Thymus (tissue), 11 donors: ENCODE data around the gene NYAP2. TPM values are rescaled to one million over a fixed set of nuclear protein-coding genes. Genes with fewer than 3 reads are reported as not detected.

ENCODE experiments used
- DNase-seq, 9 donors: peaks; one replicate each; pipeline ENCODE4 v3.0.0-alpha.2; 2013; ENCODE audit warnings: low spot score in 9 of 9, low read depth in 6 of 9, missing footprints in 1 of 9
- H3K27ac ChIP-seq, 2 donors: one replicate each; pipeline ENCODE4 v1.5.1; 2013; ENCODE audit warnings: control low read depth in 1 of 2, low read depth in 1 of 2, low read length in 1 of 2, mild to moderate bottlenecking in 1 of 2, moderate library complexity in 1 of 2
- H3K27me3 ChIP-seq, 2 donors: one replicate each; pipeline ENCODE4 v1.5.1; 2013; ENCODE audit warnings: low read length in 1 of 2; ENCODE audit not compliant: control insufficient read depth in 2 of 2, insufficient read depth in 1 of 2
- H3K36me3 ChIP-seq, 2 donors: one replicate each; pipeline ENCODE4 v1.5.1; 2013; ENCODE audit warnings: low read length in 1 of 2, mild to moderate bottlenecking in 1 of 2, moderate library complexity in 1 of 2; ENCODE audit not compliant: control insufficient read depth in 2 of 2, insufficient read depth in 2 of 2
- H3K4me1 ChIP-seq, 2 donors: one replicate each; pipeline ENCODE4 v1.5.1; 2013; ENCODE audit warnings: low read length in 2 of 2; ENCODE audit not compliant: control insufficient read depth in 2 of 2, insufficient read depth in 2 of 2
- H3K4me3 ChIP-seq, 2 donors: one replicate each; pipeline ENCODE4 v1.5.1; 2013; ENCODE audit warnings: low read length in 2 of 2, control low read depth in 1 of 2, mild to moderate bottlenecking in 1 of 2
- H3K9me3 ChIP-seq, 2 donors: one replicate each; pipeline ENCODE4 v1.5.1; 2013; ENCODE audit warnings: low read length in 1 of 2, mild to moderate bottlenecking in 1 of 2; ENCODE audit not compliant: control insufficient read depth in 2 of 2, insufficient read depth in 1 of 2
- WGBS: extraction: QIAGEN DNeasy Blood & Tissue Kit; methylation state at CpG from one replicate; pipeline ENCODE4 v1.1.7; 2013; 5-methylcytosine and 5-hydroxymethylcytosine counted together
- polyA plus RNA-seq: library from polyadenylated mRNA; stranded (reverse); fragments of 200-250 nt; gene quantifications from one replicate; pipeline ENCODE4 v1.2.3, GENCODE V29; 2013
- total RNA-seq: library from RNA; stranded (reverse); fragments of 120-200 nt; gene quantifications from one replicate; pipeline ENCODE4 v1.2.4, GENCODE V29; 2013
- donor health status: healthy.

Gene NYAP2
- total and polyA plus RNA-seq, 2 donors: 0.02 to 0.05 TPM

DNA sequence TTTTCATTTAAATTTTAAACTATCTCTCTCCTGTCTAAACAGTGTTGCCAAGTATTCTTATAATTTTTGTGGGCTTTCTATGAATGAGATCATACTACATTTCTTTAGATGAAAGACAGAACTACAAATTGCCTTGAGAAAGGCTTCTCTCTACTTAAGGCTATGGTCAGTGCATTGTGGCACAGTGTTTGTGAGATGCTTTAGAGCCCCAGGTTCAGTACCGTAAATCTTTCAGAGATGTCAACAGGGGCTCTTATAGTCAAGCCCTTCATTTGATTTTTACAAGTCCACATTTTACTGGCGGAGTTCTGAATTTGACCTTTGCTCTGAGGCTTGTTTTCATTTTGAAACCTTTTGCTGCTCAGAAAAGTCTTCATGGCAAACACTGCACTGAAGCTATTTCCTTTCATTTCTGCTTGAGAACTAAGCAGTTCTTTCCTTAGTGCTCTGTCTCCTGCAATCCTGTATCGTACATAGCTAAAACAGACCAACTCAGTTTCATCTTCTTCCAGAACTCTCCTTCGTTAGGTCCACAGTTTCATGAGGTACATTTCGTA lies 175.2 kb downstream of the NYAP2 start:
- Histone ChIP-seq H3K4me3 (no peak overlapping the region), H3K27me3 (no peaks in the 10 kb centered on the region), H3K36me3 (no peaks in the 10 kb centered on the region), H3K27ac (no peak overlapping the region), H3K4me1 (no peaks in the 10 kb centered on the region), H3K9me3 (no peaks in the 10 kb centered on the region)
- no peak for DNase-seq
- WGBS: 90% methylated on average over 5 of the region's 5 CpGs

DNA sequence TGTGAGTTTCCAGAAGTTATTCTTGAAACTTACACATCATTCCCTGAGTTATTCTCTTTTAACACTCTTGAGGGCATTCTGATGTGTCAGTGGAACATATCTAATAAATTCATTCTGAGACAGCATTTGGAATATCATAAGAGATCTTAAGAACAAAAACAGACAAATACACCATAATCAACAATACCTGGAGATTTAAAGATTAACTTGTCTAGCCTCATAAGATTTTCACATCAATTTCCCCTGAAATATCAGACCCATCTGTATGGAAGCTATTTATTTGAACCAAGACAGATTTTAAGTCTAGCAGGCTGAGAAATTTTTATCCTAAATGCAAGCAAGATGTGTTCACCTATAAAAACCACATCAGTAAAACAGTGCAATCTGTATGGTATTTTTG lies 181.6 kb downstream of the NYAP2 start:
- Histone ChIP-seq H3K27me3 (no peaks in the 10 kb centered on the region), H3K4me1 (no peaks in the 10 kb centered on the region), H3K9me3 (peaks cover 0 to 5% of the 10 kb centered on the region in 2 donors), H3K36me3 (no peaks in the 10 kb centered on the region), H3K4me3 (no peak overlapping the region), H3K27ac (no peak overlapping the region)
- DNase-seq: no peak

DNA sequence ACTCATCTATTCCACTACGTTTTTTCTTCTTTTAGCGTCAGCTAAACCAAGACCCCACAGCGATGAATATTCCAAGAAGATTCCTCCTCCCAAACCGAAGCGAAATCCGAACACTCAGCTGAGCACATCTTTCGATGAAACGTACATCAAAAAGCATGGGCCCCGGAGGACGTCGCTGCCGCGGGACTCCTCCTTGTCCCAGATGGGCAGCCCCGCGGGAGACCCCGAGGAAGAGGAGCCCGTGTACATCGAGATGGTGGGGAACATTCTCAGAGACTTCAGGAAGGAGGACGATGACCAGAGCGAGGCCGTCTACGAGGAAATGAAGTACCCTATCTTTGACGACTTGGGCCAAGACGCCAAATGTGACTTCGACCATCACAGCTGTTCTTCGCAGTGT lies 182.4 kb downstream of the NYAP2 start:
- 97% methylated on average over 26 of the region's 26 CpGs for WGBS
- DNase-seq: no peak
- no peak overlapping the region for H3K4me3 ChIP-seq
- peaks cover 0 to 5% of the 10 kb centered on the region in 2 donors for H3K9me3 ChIP-seq
- H3K27ac ChIP-seq: no peak overlapping the region
- H3K36me3 ChIP-seq: no peaks in the 10 kb centered on the region
- no peaks in the 10 kb centered on the region for H3K27me3 ChIP-seq
- H3K4me1 ChIP-seq: no peaks in the 10 kb centered on the region

DNA sequence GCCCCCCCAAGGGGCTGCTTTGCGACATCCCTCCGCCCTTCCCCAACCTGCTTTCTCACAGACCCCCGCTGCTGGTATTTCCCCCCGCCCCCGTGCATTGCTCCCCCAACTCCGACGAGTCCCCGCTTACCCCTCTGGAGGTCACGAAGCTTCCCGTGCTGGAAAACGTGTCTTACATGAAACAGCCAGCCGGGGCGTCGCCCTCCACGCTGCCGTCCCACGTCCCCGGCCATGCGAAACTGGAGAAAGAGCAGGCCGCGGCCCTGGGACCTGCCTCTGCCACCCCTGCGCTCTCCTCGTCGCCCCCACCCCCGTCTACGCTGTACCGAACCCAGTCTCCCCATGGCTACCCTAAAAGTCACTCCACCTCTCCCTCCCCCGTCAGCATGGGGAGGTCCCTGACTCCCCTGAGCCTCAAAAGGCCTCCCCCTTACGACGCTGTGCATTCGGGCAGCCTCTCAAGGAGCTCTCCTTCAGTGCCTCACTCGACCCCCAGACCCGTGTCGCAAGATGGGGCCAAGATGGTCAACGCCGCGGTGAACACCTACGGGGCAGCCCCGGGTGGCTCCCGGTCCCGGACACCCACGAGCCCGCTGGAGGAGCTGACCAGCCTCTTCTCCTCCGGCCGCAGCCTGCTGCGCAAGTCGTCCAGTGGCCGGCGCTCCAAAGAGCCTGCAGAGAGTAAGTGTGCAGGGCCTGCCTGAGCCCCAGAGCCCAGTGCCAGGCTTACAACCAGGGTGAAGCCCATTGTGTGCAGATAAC lies 183.0 kb downstream of the NYAP2 start:
- Histone ChIP-seq H3K4me3 (no peak overlapping the region), H3K4me1 (no peaks in the 10 kb centered on the region), H3K27ac (no peak overlapping the region), H3K36me3 (no peaks in the 10 kb centered on the region), H3K27me3 (no peaks in the 10 kb centered on the region), H3K9me3 (peaks cover 0 to 5% of the 10 kb centered on the region in 2 donors)
- no peak for DNase-seq
- WGBS: 96% methylated on average over 49 of the region's 49 CpGs

DNA sequence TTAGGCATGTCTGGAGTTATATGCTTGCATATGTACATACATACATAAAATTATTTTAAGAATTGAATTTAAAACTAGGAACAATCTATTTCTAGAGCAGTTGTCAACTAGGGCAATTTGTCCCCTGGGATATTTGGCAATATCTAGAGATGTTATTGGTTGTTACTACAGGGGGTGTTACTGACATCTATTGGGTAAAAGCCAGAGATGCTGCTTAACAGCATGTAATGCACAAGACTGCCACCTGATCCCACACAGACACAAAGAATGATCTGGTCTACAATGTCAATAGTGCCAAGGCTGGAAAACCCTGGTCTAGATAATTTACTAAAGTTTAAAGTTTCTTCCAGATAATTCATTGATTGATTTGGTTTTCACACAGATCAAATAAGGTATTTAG lies 185.3 kb downstream of the NYAP2 start:
- no peaks in the 10 kb centered on the region for H3K36me3 ChIP-seq
- no peaks in the 10 kb centered on the region for H3K4me1 ChIP-seq
- no peaks in the 10 kb centered on the region for H3K27me3 ChIP-seq

DNA sequence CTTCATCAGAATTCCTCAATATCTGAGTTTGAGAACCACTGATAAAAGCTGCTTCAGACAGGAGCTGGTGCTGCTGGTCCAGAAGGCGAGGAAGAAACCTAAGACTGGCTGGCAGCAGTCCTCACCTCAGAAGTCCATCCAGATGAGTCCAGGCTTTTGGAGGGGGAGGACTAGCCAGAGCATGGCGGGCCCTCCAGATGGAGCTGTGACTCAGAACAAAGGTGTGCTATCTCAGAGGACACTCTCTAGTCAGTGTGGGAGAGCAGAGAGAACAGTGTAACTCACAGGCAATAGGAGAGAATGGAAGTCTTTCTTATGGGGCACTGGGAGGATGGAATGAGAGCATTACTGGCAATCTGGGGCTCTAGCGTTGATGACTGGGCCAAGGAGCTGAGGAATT lies 191.4 kb downstream of the NYAP2 start:
- H3K27ac ChIP-seq: no peak overlapping the region
- no peak for DNase-seq
- WGBS: 84% methylated on average over 3 of the region's 3 CpGs
- H3K27me3 ChIP-seq: no peaks in the 10 kb centered on the region
- H3K9me3 ChIP-seq: no peaks in the 10 kb centered on the region
- H3K36me3 ChIP-seq: no peaks in the 10 kb centered on the region
- H3K4me3 ChIP-seq: no peak overlapping the region
- H3K4me1 ChIP-seq: no peaks in the 10 kb centered on the region

More for the DNA sequence above, 185.3 kb downstream of the NYAP2 start:
- DNase-seq: no peak
- H3K4me3 ChIP-seq: no peak overlapping the region
- peaks cover 0 to 5% of the 10 kb centered on the region in 2 donors for H3K9me3 ChIP-seq
- H3K27ac ChIP-seq: no peak overlapping the region

DNA sequence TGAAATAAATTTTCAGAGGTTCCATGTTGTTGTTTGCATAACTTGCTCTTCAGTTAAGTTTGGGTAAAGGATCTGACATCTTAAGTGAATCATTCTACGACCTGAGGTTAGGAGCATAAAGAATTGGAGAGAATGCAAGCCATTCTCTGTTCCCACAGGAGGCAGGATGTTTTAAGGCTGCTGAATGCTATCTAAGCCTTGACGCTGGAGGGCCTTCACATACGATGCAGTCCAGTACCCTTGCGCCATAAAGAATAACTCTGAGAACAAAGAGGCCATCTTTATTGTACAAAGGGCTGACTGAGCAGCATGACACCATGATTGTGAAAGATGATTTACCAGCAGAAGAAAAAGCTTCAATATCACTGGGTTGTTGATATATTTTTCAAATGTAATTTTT lies 198.4 kb downstream of the NYAP2 start:
- H3K27me3 ChIP-seq: no peaks in the 10 kb centered on the region
- no peak overlapping the region for H3K4me3 ChIP-seq
- no peak for DNase-seq
- no peaks in the 10 kb centered on the region for H3K9me3 ChIP-seq
- no peak overlapping the region for H3K27ac ChIP-seq
- no peaks in the 10 kb centered on the region for H3K4me1 ChIP-seq
- H3K36me3 ChIP-seq: no peaks in the 10 kb centered on the region
- WGBS: 82% methylated on average over 4 of the region's 4 CpGs

DNA sequence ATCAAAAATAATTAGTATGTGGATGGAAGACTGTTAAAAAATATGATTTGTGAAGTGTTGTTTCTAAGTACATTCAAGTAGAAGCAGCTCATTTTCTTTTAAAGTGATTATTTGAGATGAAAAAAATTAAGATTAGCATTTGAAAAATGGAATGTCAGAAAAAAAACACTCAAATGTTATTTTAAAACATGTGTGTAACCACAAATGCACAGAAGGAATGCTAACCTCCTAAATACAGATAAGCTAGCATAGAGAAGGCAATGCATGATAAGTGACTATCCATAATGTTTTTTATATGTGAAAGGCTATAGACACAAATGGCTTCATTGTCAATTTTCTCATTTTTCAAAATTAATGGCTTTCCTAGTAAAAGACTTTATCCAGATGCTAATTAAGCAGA lies 198.9 kb downstream of the NYAP2 start:
- no peaks in the 10 kb centered on the region for H3K9me3 ChIP-seq
- H3K4me1 ChIP-seq: no peaks in the 10 kb centered on the region
- H3K36me3 ChIP-seq: no peaks in the 10 kb centered on the region
- H3K27ac ChIP-seq: no peak overlapping the region
- H3K4me3 ChIP-seq: no peak overlapping the region
- no peak for DNase-seq
- no peaks in the 10 kb centered on the region for H3K27me3 ChIP-seq

DNA sequence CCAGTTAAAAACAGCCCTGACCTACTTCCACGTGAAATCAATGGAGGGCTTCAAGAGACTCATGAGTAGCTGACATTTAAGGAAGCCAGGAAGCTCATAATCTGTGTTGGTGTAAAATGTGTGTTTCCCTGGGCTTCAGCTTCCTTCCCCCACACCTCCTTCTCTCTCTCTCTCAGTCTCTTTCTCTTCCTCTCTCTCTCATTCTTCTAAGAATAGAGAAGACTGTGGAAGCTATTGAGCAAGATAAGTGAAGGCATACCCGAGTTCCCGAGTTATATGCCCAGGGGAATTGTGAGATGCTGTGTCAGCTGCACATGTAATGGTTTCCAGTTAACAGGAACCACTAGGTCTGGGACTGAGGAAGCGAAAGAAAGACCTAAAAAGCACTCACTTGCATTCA lies 199.4 kb downstream of the NYAP2 start:
- Histone ChIP-seq H3K4me1 (no peaks in the 10 kb centered on the region), H3K4me3 (no peak overlapping the region), H3K36me3 (no peaks in the 10 kb centered on the region), H3K27me3 (no peaks in the 10 kb centered on the region), H3K27ac (no peak overlapping the region), H3K9me3 (no peaks in the 10 kb centered on the region)
- WGBS: 57% methylated on average over 4 of the region's 4 CpGs
- DNase-seq: no peak
